HG03439 (cell line): ENCODE measurements around the gene ABCG1.
"Not testable (repeated sequence)": the region's sequence is repeated elsewhere in the genome, so short reads cannot be mapped to it uniquely, and the experiment has no call there.

ENCODE experiments used
- ATAC-seq: cut with Tn5 transposase; IDR thresholded peaks from one replicate; pipeline ENCODE4 v1.9.1; 2021; ENCODE audit warnings: mild to moderate bottlenecking, moderate library complexity; ENCODE audit not compliant: unreplicated experiment

Gene ABCG1

GRCh38 chr21:42218836-42219605, at the start of gene ABCG1:
TSS of gene ABCG1 (plus strand) at chr21:42219140. CDS start at chr21:42219263, 123 bp downstream.
- ATAC-seq = no peak

GRCh38 chr21:42169758-42170157, 49.2 kb upstream of the ABCG1 start:
- ATAC-seq = no peak

DNA sequence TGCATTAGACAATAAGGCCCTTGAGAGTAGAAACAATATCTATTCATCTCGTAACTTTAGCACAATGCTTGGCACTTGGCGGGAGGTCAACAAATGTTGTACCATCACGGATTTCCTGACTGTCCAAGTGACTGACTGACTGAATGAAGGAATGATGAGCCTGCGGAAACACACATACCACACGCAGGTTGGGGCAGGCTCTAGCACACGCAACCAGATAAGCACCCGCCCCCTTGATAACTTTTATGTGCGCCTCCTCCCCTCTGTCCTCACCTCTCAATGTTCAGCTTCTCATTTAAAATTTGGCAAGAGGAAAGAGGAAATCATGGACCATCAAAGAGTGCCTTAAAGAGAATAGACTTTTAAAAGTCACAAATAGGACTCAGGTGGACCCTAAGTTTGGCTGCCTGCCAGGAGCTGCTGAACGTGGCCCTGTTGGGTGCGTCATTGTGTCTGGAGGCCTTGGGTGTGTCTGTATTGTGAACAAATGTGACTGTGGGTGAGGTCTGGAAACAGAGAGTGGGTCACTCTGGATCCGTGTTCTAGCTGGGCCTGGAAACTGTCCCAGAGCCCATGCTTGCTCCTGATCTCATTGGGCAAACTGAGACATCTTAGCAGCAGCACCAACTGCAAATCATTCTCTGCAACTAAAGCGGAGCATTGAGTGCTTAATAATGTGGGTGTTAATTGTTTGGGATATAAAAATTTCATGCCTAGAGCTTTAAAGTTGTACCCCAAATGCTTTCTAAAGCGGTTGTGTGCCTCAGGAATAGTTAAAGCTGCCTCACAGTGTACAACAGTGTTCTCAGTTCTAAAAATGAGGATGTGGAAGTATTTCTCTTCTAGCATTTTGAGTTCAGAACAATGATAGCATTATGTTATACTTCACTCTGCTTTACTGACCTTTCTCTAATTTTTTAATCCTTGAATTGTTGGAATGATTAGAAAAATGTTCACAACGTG, 47.6 kb upstream of the ABCG1 start:
- no peak for ATAC-seq

GRCh38 chr21:42172596-42173483, 46.1 kb upstream of the ABCG1 start:
- no peak for ATAC-seq

DNA sequence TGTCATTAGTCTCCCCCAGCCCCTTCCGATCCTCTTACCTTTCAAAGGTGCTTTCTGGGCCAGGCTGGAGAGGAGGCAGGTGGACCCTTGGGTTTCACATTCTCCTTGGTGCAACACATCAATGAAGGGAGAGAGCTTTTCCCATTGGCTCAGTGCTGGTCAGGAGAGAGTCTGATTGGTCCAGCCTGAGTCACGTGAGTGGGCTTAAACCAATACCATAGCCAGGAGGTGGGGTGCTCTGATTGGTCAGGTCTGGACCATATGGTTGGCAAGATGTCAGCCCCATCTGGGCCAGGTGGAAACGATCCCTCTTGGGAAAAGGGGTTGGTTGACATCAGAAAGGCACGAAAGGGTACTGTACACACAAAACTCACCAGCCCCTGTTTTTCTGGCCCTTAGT, 44.8 kb upstream of the ABCG1 start:
- no peak for ATAC-seq

DNA sequence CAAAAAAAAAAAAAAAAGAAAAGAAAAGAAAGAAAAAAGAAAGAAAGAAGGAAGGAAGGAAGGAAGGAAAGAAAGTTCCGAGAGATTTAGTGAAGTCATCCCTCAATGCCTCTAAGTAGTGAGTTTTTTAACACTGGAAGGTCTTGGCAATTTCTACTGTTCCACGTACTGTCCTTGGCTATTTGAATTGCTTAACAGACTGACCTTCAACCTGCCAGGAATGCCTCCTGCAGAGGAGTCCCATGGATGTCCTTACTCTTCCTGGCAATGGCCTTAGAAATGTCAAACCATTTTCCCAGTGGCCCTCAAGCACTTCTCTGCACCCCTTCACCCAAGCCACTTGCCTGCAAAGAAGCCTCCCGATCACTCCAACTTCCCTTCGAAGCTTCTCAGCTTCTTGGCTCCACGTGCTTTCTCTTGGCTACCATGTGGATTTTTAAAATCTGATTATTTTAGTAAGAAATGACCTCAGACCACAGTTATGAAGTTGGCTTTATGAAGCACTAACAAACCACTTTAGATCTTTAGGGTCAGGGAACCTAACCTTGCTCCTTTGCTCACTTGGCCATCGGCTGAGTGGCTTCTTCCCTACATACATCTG, 43.7 kb upstream of the ABCG1 start:
- no peak for ATAC-seq

- ATAC-seq = no peak
Observed at GRCh38 chr21:42176859-42177258, 42.1 kb upstream of the ABCG1 start.

DNA sequence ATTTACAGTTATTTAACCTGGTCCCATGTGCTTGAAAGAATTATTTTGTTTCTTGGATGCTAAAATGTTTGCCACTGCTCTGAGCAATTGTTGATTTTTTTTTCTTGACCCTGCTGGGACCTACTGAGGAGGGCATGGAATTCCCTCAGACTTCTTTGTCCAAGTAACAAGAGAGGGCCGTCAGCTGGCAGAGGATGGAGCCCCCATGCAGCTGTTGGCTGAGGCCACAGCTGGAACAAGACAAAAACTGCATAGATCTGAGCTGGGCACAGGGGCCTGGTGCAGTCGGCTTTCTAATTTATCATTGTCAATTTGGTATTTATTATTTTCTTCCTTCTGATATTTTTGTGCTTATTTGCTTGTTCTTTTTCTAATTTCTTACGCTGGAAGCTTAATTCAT, 39.6 kb upstream of the ABCG1 start:
- no peak for ATAC-seq

DNA sequence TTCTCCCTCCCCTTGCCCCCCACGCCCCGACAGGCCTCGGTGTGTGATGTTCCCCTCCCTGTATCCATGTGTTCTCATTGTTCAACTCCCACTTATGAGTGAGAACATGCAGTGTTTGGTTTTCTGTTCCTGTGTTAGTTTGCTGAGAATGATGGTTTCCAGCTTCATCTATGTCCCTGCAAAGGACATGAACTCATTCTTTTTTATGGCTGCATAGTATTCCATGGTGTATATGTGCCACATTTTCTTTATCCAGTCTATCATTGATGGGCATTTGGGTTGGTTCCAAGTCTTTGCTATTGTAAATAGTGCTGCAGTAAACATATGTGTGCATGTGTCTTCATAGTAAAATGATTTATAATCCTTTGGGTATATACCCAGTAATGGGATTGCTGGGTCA, 38.9 kb upstream of the ABCG1 start:
- not testable (repeated sequence) for ATAC-seq

DNA sequence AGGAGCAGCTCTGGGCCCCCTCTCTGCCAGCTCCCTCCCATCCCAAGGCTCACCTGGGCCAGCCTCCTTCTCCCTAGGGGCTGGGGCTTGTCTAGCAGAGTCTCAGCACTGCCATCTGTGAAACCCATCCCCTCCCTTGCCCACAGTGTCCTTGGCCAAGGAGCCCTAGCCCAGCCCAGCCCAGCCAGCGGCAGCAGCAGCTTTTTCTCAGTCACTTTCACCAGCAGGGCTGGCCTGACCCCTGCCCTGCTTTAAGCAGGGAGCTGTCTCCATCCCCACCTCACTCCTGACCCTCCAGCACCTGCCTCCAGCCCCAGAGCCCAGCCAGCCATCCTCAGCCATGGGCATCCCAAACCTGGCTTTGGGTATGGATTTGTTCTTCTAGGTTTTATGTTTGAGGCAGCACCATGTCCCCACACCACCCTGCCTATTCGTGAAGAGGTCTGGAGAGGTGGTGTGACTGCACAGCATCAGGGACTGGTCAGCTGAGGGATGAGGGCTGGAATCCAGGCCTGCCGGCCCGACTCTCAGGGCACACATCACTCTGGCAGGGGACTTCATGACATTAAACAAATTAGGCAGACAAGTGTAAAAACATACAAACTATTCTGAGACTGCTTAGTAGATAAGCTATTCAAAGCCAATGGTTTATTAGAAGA, 36.1 kb upstream of the ABCG1 start:
- ATAC-seq = no peak

GRCh38 chr21:42183374-42184266, 35.3 kb upstream of the ABCG1 start:
- no peak for ATAC-seq

DNA sequence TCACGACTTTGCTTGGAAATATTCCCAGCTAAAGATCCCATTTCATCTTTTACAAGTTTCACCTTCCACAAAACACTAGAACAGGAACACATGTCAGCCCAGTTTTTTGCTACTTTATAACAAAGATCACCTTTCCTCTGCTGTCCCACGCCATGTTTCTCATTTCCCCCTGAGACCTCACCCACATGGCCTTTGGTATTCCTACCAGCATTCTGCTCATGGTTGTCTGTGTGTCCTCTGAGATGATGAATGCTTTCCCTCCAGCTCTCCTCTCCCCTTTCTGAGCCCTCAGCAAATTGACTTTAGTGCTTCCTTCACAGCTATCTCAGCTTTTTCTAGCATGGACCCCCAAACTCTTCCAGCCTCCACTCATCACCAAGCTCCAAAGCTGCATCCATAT, 32.3 kb upstream of the ABCG1 start:
- no peak for ATAC-seq

- ATAC-seq = peak; percentile 90
Observed at GRCh38 chr21:42187976-42188653, 30.8 kb upstream of the ABCG1 start.

DNA sequence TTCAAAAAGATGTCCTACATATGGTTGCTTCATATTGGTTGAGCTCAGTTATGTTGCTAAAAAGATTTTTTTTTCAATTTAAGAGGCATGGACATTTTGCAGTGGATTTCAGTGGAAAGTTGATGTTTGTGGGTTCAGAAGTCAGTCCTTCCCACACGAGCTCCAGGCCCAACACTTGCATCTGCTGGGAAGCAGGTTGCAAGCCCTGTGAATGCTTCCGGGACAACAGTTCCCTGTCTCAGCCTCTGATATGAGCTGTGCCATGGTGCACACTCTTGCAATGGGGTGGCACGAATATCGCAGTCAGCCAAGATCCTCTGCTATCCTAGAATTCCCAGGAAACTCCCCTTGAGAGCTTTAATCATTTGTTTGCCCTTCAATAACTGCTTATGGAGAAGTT, 30.3 kb upstream of the ABCG1 start:
- no peak for ATAC-seq

DNA sequence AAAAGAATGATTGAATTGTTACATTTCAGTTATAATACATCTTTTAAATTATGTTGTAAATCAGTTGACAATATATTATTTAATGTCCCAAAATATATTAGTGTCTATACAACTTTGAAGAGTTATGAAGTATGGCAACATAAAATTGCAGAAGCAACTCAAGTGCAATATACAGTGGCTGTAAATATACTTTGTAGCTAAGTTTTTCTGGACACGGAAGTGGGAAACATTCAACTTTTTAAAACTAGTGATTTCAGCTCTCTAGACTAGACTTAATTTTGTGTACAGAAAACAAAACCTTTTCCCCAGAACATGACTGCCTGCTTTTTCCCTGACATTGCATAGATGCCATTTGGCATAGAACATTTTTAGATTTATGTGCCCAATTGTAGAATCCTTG, 29.5 kb upstream of the ABCG1 start:
- no peak for ATAC-seq

- no peak for ATAC-seq
Observed at GRCh38 chr21:42189860-42190485, 29.0 kb upstream of the ABCG1 start.

DNA sequence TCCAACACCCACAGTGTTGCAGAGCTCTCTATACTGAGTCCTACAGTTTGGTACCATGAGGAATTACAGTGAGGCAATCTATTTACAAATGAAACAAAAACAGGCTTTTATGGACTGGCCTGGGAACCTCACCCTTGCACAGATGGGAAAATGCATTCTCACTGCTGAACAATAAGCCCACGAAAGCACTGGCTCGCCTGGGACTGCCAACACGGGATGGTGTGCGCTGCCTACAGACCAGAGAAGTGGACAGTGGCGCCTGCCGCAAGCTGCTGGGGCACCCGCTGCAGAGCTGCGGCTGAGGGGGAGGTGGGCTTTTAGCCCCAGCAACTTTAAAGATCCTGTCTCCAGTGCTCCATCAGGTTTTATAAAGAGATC, 28.5 kb upstream of the ABCG1 start:
- no peak for ATAC-seq

GRCh38 chr21:42191064-42191463, 27.9 kb upstream of the ABCG1 start:
- no peak for ATAC-seq
